WTC11 (cell line): ENCODE measurements around the gene SPAG5. TPM values are rescaled to one million over a fixed set of nuclear protein-coding genes. Genes with fewer than 3 reads are reported as not detected.
A peak's percentile ranks its signal among the peaks of the same experiment; 100 is the strongest.

ENCODE experiments used
- ATF1 ChIP-seq: sonication (generic); formaldehyde crosslinking; IDR thresholded peaks from 2 replicates; pipeline ENCODE4 v1.8.1; 2023; ENCODE audit warnings: mild to moderate bottlenecking, moderate library complexity, missing genetic modification reagents
- CREM ChIP-seq: sonication (generic); formaldehyde crosslinking; IDR thresholded peaks from 2 replicates; pipeline ENCODE4 v1.8.1; 2022; ENCODE audit warnings: mild to moderate bottlenecking, missing genetic modification reagents, moderate library complexity
- EMX1 ChIP-seq: fragments of 250-450 bp; sonication (Bioruptor Pico); IDR thresholded peaks from 2 replicates; pipeline ENCODE4 v1.8.0; 2021; ENCODE audit warnings: mild to moderate bottlenecking
- ESRRA ChIP-seq: sonication (generic); formaldehyde crosslinking; IDR thresholded peaks from 2 replicates; pipeline ENCODE4 v1.8.1; 2022; ENCODE audit warnings: mild to moderate bottlenecking, missing genetic modification reagents, borderline replicate concordance
- GABPB1 ChIP-seq: sonication (generic); formaldehyde crosslinking; IDR thresholded peaks from 2 replicates; pipeline ENCODE4 v1.8.1; 2023; ENCODE audit warnings: mild to moderate bottlenecking, missing genetic modification reagents
- IRF1 ChIP-seq: sonication (generic); formaldehyde crosslinking; IDR thresholded peaks from 2 replicates; pipeline ENCODE4 v1.8.0; 2023; ENCODE audit warnings: missing genetic modification reagents
- IRF2 ChIP-seq: sonication (generic); formaldehyde crosslinking; IDR thresholded peaks from 2 replicates; pipeline ENCODE4 v1.8.0; 2022; ENCODE audit warnings: low read depth, missing genetic modification reagents, borderline replicate concordance
- MXD4 ChIP-seq: fragments of 250-450 bp; sonication (Bioruptor Pico); IDR thresholded peaks from 2 replicates; pipeline ENCODE4 v1.8.0; 2021; ENCODE audit warnings: mild to moderate bottlenecking, moderate library complexity, borderline replicate concordance
- NR3C1 ChIP-seq: sonication (generic); formaldehyde crosslinking; conservative IDR thresholded peaks from 2 replicates; pipeline ENCODE4 v1.8.1; 2023; ENCODE audit warnings: low read depth, mild to moderate bottlenecking, missing genetic modification reagents
- OVOL2 ChIP-seq: fragments of 250-450 bp; sonication (Bioruptor Pico); IDR thresholded peaks from 2 replicates; pipeline ENCODE4 v1.9.0; 2021; ENCODE audit warnings: mild to moderate bottlenecking, borderline replicate concordance
- RELA ChIP-seq: sonication (generic); formaldehyde crosslinking; IDR thresholded peaks from 2 replicates; pipeline ENCODE4 v1.8.1; 2022; ENCODE audit warnings: missing genetic modification reagents, mild to moderate bottlenecking, borderline replicate concordance
- SMAD3 ChIP-seq: sonication (generic); formaldehyde crosslinking; IDR thresholded peaks from 2 replicates; pipeline ENCODE4 v1.8.0; 2022; ENCODE audit warnings: missing genetic modification reagents, mild to moderate bottlenecking, borderline replicate concordance
- TEAD1 ChIP-seq: sonication (generic); formaldehyde crosslinking; IDR thresholded peaks from 2 replicates; pipeline ENCODE4 v1.8.0; 2022; ENCODE audit warnings: mild to moderate bottlenecking, missing genetic modification reagents
- TP53 ChIP-seq: sonication (generic); formaldehyde crosslinking; IDR thresholded peaks from 2 replicates; pipeline ENCODE4 v1.8.1; 2023; ENCODE audit warnings: mild to moderate bottlenecking, missing genetic modification reagents
- USF2 ChIP-seq: sonication (generic); formaldehyde crosslinking; IDR thresholded peaks from 2 replicates; pipeline ENCODE4 v1.8.1; 2023; ENCODE audit warnings: mild to moderate bottlenecking, missing genetic modification reagents, moderate library complexity
- ZBTB21 ChIP-seq: sonication (generic); formaldehyde crosslinking; IDR thresholded peaks from 2 replicates; pipeline ENCODE4 v1.8.1; 2023; ENCODE audit warnings: mild to moderate bottlenecking, missing genetic modification reagents, borderline replicate concordance
- ZNF138 ChIP-seq: sonication (generic); formaldehyde crosslinking; conservative IDR thresholded peaks from 2 replicates; pipeline ENCODE4 v1.8.1; 2022; ENCODE audit warnings: mild to moderate bottlenecking, moderate library complexity, missing genetic modification reagents
- ZNF263 ChIP-seq: sonication (generic); formaldehyde crosslinking; IDR thresholded peaks from 2 replicates; pipeline ENCODE4 v1.8.1; 2022; ENCODE audit warnings: low read depth, mild to moderate bottlenecking, moderate library complexity, missing genetic modification reagents
- total RNA-seq: library from RNA; stranded (reverse); gene quantifications from 3 replicates; pipeline ENCODE4 v1.2.3, GENCODE V29; 2021
- TF ChIP-seq, protein P1 (sequence below): sonication (generic); formaldehyde crosslinking; IDR thresholded peaks from 2 replicates; pipeline ENCODE4 v1.8.1; 2022; ENCODE audit warnings: low read depth, missing genetic modification reagents, borderline replicate concordance
- TF ChIP-seq, protein P2 (sequence below): sonication (generic); formaldehyde crosslinking; IDR thresholded peaks from 2 replicates; pipeline ENCODE4 v1.8.0; 2022; ENCODE audit warnings: mild to moderate bottlenecking, missing genetic modification reagents
- TF ChIP-seq, protein P3 (sequence below): fragments of 250-450 bp; sonication (Bioruptor Pico); IDR thresholded peaks from 2 replicates; pipeline ENCODE4 v1.9.0; 2021; ENCODE audit warnings: mild to moderate bottlenecking
- TF ChIP-seq, protein P4 (sequence below): sonication (generic); formaldehyde crosslinking; IDR thresholded peaks from 2 replicates; pipeline ENCODE4 v1.8.0; 2023; ENCODE audit warnings: mild to moderate bottlenecking, missing genetic modification reagents
- TF ChIP-seq, protein P5 (sequence below): sonication (generic); formaldehyde crosslinking; conservative IDR thresholded peaks from 2 replicates; pipeline ENCODE4 v1.8.1; 2023; ENCODE audit warnings: mild to moderate bottlenecking, low read depth, missing genetic modification reagents, moderate library complexity
- TF ChIP-seq, protein P6 (sequence below): sonication (generic); formaldehyde crosslinking; IDR thresholded peaks from 2 replicates; pipeline ENCODE4 v1.8.0; 2022; ENCODE audit warnings: mild to moderate bottlenecking, missing genetic modification reagents

SPAG5 gene
- total RNA-seq, 1 experiment from 2014 or later, result 146 TPM

DNA sequence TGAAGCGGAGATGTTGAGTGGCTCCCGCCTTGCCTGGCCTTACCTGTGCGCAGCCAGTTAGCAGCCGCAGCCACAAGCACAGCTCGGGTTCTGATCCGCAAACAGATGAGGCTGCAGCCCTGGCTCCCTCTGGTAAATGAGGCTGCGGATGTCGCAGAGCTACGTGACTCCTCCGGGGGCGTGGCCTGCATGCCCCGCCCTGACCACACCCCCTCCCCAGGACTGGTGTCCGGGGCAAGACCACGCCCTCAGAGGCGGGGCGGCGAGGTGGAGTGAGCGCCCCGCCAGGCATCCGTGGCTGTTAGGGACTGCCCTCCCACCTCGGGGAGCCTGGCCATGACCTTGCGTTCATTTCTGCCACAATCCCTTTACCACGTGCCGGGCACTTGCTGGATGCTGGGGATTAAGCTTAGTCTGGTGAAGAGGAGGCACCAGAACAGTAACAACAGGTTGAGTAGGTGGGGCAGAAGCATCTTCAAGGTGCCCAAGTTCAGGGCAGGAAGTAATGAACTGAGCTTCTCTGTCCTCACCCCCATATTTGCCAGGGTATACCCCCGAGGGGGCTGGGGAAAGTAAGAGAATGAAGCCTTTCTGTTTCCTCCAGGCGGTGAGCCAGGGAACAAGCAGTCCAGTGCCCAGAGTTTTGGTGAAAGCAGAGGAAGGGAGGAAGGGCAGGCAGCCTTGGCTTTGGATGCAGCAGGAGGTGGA, 21.9 kb downstream of the SPAG5 start, which contains the start of gene ALDOC (continued):
- TF ChIP-seq ESRRA (CRISPR knock-in tag) (peak; percentile 27; the same call in 1 of the 2 replicates), TEAD1 (CRISPR knock-in tag) (peak; percentile 46; the same call in 1 of the 2 replicates), GABPB1 (CRISPR knock-in tag) (no peak), IRF2 (CRISPR knock-in tag) (no peak), USF2 (peak; percentile 82), ATF1 (CRISPR knock-in tag) (no peak), OVOL2 (CRISPR knock-in tag) (no peak), ZNF138 (CRISPR knock-in tag) (no peak), ZNF263 (CRISPR knock-in tag) (no peak), EMX1 (CRISPR knock-in tag) (no peak), NR3C1 (no peak), TP53 (CRISPR knock-in tag) (no peak), SMAD3 (CRISPR knock-in tag) (no peak), IRF1 (CRISPR knock-in tag) (0 out of 2 replicates have a peak, but pooled peaks have one; percentile 21), RELA (CRISPR knock-in tag) (no peak), ZBTB21 (no peak), MXD4 (CRISPR knock-in tag) (no peak), CREM (CRISPR knock-in tag) (0 out of 2 replicates have a peak, but pooled peaks have one; percentile 69)
- TF ChIP-seq, protein P1, sequence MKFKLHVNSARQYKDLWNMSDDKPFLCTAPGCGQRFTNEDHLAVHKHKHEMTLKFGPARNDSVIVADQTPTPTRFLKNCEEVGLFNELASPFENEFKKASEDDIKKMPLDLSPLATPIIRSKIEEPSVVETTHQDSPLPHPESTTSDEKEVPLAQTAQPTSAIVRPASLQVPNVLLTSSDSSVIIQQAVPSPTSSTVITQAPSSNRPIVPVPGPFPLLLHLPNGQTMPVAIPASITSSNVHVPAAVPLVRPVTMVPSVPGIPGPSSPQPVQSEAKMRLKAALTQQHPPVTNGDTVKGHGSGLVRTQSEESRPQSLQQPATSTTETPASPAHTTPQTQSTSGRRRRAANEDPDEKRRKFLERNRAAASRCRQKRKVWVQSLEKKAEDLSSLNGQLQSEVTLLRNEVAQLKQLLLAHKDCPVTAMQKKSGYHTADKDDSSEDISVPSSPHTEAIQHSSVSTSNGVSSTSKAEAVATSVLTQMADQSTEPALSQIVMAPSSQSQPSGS (CRISPR knock-in tag), result no peak
- TF ChIP-seq, protein P2, sequence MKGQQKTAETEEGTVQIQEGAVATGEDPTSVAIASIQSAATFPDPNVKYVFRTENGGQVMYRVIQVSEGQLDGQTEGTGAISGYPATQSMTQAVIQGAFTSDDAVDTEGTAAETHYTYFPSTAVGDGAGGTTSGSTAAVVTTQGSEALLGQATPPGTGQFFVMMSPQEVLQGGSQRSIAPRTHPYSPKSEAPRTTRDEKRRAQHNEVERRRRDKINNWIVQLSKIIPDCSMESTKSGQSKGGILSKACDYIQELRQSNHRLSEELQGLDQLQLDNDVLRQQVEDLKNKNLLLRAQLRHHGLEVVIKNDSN (CRISPR knock-in tag), result peak; percentile 79
- TF ChIP-seq, protein P3, sequence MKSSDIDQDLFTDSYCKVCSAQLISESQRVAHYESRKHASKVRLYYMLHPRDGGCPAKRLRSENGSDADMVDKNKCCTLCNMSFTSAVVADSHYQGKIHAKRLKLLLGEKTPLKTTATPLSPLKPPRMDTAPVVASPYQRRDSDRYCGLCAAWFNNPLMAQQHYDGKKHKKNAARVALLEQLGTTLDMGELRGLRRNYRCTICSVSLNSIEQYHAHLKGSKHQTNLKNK (CRISPR knock-in tag), result no peak
- TF ChIP-seq, protein P4, sequence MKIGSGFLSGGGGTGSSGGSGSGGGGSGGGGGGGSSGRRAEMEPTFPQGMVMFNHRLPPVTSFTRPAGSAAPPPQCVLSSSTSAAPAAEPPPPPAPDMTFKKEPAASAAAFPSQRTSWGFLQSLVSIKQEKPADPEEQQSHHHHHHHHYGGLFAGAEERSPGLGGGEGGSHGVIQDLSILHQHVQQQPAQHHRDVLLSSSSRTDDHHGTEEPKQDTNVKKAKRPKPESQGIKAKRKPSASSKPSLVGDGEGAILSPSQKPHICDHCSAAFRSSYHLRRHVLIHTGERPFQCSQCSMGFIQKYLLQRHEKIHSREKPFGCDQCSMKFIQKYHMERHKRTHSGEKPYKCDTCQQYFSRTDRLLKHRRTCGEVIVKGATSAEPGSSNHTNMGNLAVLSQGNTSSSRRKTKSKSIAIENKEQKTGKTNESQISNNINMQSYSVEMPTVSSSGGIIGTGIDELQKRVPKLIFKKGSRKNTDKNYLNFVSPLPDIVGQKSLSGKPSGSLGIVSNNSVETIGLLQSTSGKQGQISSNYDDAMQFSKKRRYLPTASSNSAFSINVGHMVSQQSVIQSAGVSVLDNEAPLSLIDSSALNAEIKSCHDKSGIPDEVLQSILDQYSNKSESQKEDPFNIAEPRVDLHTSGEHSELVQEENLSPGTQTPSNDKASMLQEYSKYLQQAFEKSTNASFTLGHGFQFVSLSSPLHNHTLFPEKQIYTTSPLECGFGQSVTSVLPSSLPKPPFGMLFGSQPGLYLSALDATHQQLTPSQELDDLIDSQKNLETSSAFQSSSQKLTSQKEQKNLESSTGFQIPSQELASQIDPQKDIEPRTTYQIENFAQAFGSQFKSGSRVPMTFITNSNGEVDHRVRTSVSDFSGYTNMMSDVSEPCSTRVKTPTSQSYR (CRISPR knock-in tag), result no peak
- TF ChIP-seq, protein P5, sequence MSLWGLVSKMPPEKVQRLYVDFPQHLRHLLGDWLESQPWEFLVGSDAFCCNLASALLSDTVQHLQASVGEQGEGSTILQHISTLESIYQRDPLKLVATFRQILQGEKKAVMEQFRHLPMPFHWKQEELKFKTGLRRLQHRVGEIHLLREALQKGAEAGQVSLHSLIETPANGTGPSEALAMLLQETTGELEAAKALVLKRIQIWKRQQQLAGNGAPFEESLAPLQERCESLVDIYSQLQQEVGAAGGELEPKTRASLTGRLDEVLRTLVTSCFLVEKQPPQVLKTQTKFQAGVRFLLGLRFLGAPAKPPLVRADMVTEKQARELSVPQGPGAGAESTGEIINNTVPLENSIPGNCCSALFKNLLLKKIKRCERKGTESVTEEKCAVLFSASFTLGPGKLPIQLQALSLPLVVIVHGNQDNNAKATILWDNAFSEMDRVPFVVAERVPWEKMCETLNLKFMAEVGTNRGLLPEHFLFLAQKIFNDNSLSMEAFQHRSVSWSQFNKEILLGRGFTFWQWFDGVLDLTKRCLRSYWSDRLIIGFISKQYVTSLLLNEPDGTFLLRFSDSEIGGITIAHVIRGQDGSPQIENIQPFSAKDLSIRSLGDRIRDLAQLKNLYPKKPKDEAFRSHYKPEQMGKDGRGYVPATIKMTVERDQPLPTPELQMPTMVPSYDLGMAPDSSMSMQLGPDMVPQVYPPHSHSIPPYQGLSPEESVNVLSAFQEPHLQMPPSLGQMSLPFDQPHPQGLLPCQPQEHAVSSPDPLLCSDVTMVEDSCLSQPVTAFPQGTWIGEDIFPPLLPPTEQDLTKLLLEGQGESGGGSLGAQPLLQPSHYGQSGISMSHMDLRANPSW (CRISPR knock-in tag), result no peak
- TF ChIP-seq, protein P6, sequence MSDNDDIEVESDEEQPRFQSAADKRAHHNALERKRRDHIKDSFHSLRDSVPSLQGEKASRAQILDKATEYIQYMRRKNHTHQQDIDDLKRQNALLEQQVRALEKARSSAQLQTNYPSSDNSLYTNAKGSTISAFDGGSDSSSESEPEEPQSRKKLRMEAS, result peak; percentile 89
